K562 (cell line): ENCODE data around the gene EDDM13. TPM values are rescaled to one million over a fixed set of nuclear protein-coding genes. Genes with fewer than 3 reads are reported as not detected.

Experiments used
- ATF1 ChIP-seq, 2 experiments: fragments of 450-650 bp in 1 of 2; IDR thresholded peaks; 2 replicates each; pipeline ENCODE4 v1.6.1; 2016; ENCODE audit warnings: missing compliant biosample characterization in 1 of 2, missing genetic modification characterization in 1 of 2
- CXXC5 ChIP-seq: fragments of 250-450 bp; sonication (Bioruptor Pico); IDR thresholded peaks from 2 replicates; pipeline ENCODE4 v1.8.0; 2022; ENCODE audit warnings: inconsistent platforms, mild to moderate bottlenecking, moderate library complexity
- DEAF1 ChIP-seq: fragments of 450-650 bp; formaldehyde crosslinking; IDR thresholded peaks from 2 replicates; pipeline ENCODE4 v1.4.0; 2020; ENCODE audit warnings: mild to moderate bottlenecking, moderate library complexity
- DMBX1 ChIP-seq: fragments of 250-450 bp; sonication (Bioruptor Pico); IDR thresholded peaks from 2 replicates; pipeline ENCODE4 v1.8.0; 2022; ENCODE audit warnings: inconsistent platforms, mild to moderate bottlenecking, moderate library complexity, borderline replicate concordance
- GTF3C2 ChIP-seq: IDR thresholded peaks from 3 replicates; pipeline ENCODE4 v1.6.1; 2011; ENCODE audit warnings: borderline replicate concordance, mild to moderate bottlenecking, moderate library complexity; ENCODE audit not compliant: insufficient read length; ENCODE audit errors: extremely low read depth
- HBP1 ChIP-seq: fragments of 450-650 bp; formaldehyde crosslinking; IDR thresholded peaks from 2 replicates; pipeline ENCODE4 v1.4.0; 2022; ENCODE audit warnings: missing genetic modification characterization
- IRF1 ChIP-seq: sonication (generic); formaldehyde crosslinking; IDR thresholded peaks from 2 replicates; pipeline ENCODE4 v1.8.0; 2022; ENCODE audit warnings: missing genetic modification reagents, mild to moderate bottlenecking, borderline replicate concordance
- IRF9 ChIP-seq: fragments of 450-650 bp; IDR thresholded peaks from 2 replicates; pipeline ENCODE4 v1.6.1; 2016; ENCODE audit warnings: missing biosample characterization, missing genetic modification characterization
- KAT8 ChIP-seq: fragments of 450-650 bp; IDR thresholded peaks from 2 replicates; pipeline ENCODE4 v1.6.1; 2016; ENCODE audit warnings: low read depth, mild to moderate bottlenecking
- RFX1 ChIP-seq: fragments of 450-650 bp; IDR thresholded peaks from 2 replicates; pipeline ENCODE4 v1.6.1; 2016; ENCODE audit warnings: mild to moderate bottlenecking, moderate library complexity
- SIX5 ChIP-seq, 2 experiments: IDR thresholded peaks; 2 replicates each; pipeline ENCODE4 v1.6.1; 2011; ENCODE audit warnings: low read length in 2 of 2, borderline replicate concordance in 1 of 2, low read depth in 1 of 2, mild to moderate bottlenecking in 1 of 2, moderate library complexity in 1 of 2; ENCODE audit not compliant: insufficient read depth in 1 of 2
- STAG1 ChIP-seq: sonication (generic); formaldehyde crosslinking; IDR thresholded peaks from 2 replicates; pipeline ENCODE4 v1.5.0; 2020; ENCODE audit warnings: missing genetic modification reagents, borderline replicate concordance
- TCF3 ChIP-seq: sonication (generic); formaldehyde crosslinking; IDR thresholded peaks from 2 replicates; pipeline ENCODE4 v1.4.0; 2020; ENCODE audit warnings: mild to moderate bottlenecking, missing genetic modification reagents
- ZBTB9 ChIP-seq: fragments of 450-650 bp; formaldehyde crosslinking; IDR thresholded peaks from 2 replicates; pipeline ENCODE4 v1.4.0; 2020; ENCODE audit warnings: mild to moderate bottlenecking, moderate library complexity
- ZNF311 ChIP-seq: fragments of 250-450 bp; sonication (Bioruptor Pico); IDR thresholded peaks from 2 replicates; pipeline ENCODE4 v1.4.0; 2020; ENCODE audit warnings: mild to moderate bottlenecking, moderate library complexity
- ZNF707 ChIP-seq: fragments of 250-450 bp; sonication (Bioruptor Pico); conservative IDR thresholded peaks from 2 replicates; pipeline ENCODE4 v1.8.0; 2022; ENCODE audit warnings: inconsistent platforms, mild to moderate bottlenecking, moderate library complexity
- polyA plus RNA-seq, 8 experiments: library from polyadenylated mRNA; depleted of rRNA in 4 of 8; stranded (reverse) in 5 of 8; unstranded in 3 of 8; fragments of >200 nt; fragmentation: Nextera tagmentation in 2 of 8; fragmentation: Illumina TruSeq in 1 of 8; extraction: Ambion mirVana in 2 of 8; extraction: Trizol in 1 of 8; gene quantifications; 2 replicates each; pipeline versions ENCODE4 v1.2.1 to v1.2.3, GENCODE V29; 2011 to 2014; ENCODE audit warnings: inconsistent platforms in 1 of 8, missing spikeins in 1 of 8
- total RNA-seq, 7 experiments: library from RNA; depleted of rRNA in 6 of 7; stranded (reverse); fragments of >200 nt in 6 of 7; fragmentation: Illumina TruSeq in 2 of 7; extraction: Trizol in 2 of 7; gene quantifications; 2 replicates each; pipeline versions ENCODE4 v1.2.1 to v1.2.3, GENCODE V29; 2011 to 2021; ENCODE audit warnings: low replicate concordance in 1 of 7

The EDDM13 gene
- total and polyA plus RNA-seq, 9 of the 15 experiments (the other 6 are each of a cell fraction or from before 2014, with no cell fraction given) = 2.0 to 7.7 (median 4.1) TPM

- TF ChIP-seq GTF3C2 (no peak), TCF3 (CRISPR knock-in tag) (0 out of 2 replicates have a peak, but pooled peaks have one; percentile 8), ZNF707 (CRISPR knock-in tag) (peak; percentile 55; the same call in 1 of the 2 replicates), ATF1 (CRISPR knock-in tag; IDR thresholded peaks at IDR 0.05) (no peak), ATF1 (tag; IDR thresholded peaks at IDR 0.05) (peak; percentile 38), KAT8 (peak; percentile 65; the same call in 1 of the 2 replicates), IRF9 (tag) (peak; percentile 47; the same call in 1 of the 2 replicates), SIX5 (IDR thresholded peaks at IDR 0.05; ENCODE audit: borderline replicate concordance in 1 of 2, insufficient read depth in 1 of 2, low read depth in 1 of 2, low read length in 2 of 2) (no peak), IRF1 (no peak), HBP1 (CRISPR knock-in tag) (peak; percentile 83; the same call in 1 of the 2 replicates), DEAF1 (CRISPR knock-in tag) (0 out of 2 replicates have a peak, but pooled peaks have one; percentile 35), RFX1 (no peak), CXXC5 (CRISPR knock-in tag) (peak; percentile 75), STAG1 (CRISPR knock-in tag) (peak; percentile 82; the same call in 1 of the 2 replicates), ZBTB9 (CRISPR knock-in tag) (peak; percentile 92), ZNF311 (0 out of 2 replicates have a peak, but pooled peaks have one; percentile 69), DMBX1 (CRISPR knock-in tag) (peak; percentile 95)
Observed at GRCh38 chr19:56252699-56253422, 19.7 kb upstream of the EDDM13 start (continued).
